OCI-LY7 (cell line): Measurements from ENCODE around the gene SRXN1. TPM values are rescaled to one million over a fixed set of nuclear protein-coding genes. Genes with fewer than 3 reads are reported as not detected.

Experiments
- BruUV-seq: library from RNA; stranded (reverse); fragments of 400-500 nt; replicated peaks from 2 replicates; lab custom pipeline; 2021; lab: Mats Ljungman, UMichigan
- CTCF ChIA-PET: fragments of 300-600 bp; sonication (Branson Sonifier 250); formaldehyde crosslinking; loops from one replicate; lab custom pipeline; 2022; ENCODE audit warnings: antibody characterized with exemption; ENCODE audit not compliant: unreplicated experiment; lab: Charles Lee
- POLR2A ChIA-PET: fragments of 300-600 bp; sonication (Branson Sonifier 250); formaldehyde crosslinking; loops from one replicate; lab custom pipeline; 2022; ENCODE audit warnings: antibody characterized with exemption; lab: Charles Lee
- DNase-seq: peaks from one replicate; pipeline ENCODE4 v3.0.0-alpha.2; 2015; ENCODE audit warnings: low spot score
- H2AFZ ChIP-seq: fragments of 200-600 bp; sonication (generic), shearing (Covaris generic); 2 replicates; pipeline ENCODE4 v1.6.1; 2014; ENCODE audit warnings: mild to moderate bottlenecking, antibody characterized with exemption, low read length, moderate library complexity
- H3K27ac ChIP-seq: fragments of 200-600 bp; sonication (generic); 2 replicates; pipeline ENCODE4 v1.5.1; 2014; ENCODE audit warnings: mixed run types, low read depth, mild to moderate bottlenecking, moderate library complexity, low read length, inconsistent platforms; ENCODE audit not compliant: poor library complexity, severe bottlenecking
- H3K36me3 ChIP-seq: fragments of 200-600 bp; sonication (generic); 2 replicates; pipeline ENCODE4 v1.6.1; 2014; ENCODE audit warnings: mild to moderate bottlenecking, antibody characterized with exemption, low read length, moderate library complexity, mixed read lengths; ENCODE audit not compliant: insufficient read depth
- H3K4me1 ChIP-seq: fragments of 200-600 bp; sonication (generic); 2 replicates; pipeline ENCODE4 v1.5.1; 2014; ENCODE audit warnings: mild to moderate bottlenecking, low read length; ENCODE audit not compliant: insufficient read depth, poor library complexity, severe bottlenecking
- H3K4me2 ChIP-seq: fragments of 200-600 bp; sonication (generic); 2 replicates; pipeline ENCODE4 v1.6.1; 2014; ENCODE audit warnings: mild to moderate bottlenecking, low read length
- H3K4me3 ChIP-seq: fragments of 200-600 bp; sonication (generic); 2 replicates; pipeline ENCODE4 v1.5.1; 2014; ENCODE audit warnings: mild to moderate bottlenecking, low read depth, low read length; ENCODE audit not compliant: poor library complexity, severe bottlenecking
- H3K79me2 ChIP-seq: fragments of 200-600 bp; sonication (generic); 2 replicates; pipeline ENCODE4 v1.6.1; 2016; ENCODE audit warnings: low read depth, mild to moderate bottlenecking, low read length, moderate library complexity, mixed read lengths; ENCODE audit not compliant: insufficient read depth
- H3K9me2 ChIP-seq: fragments of 200-600 bp; sonication (generic); 2 replicates; pipeline ENCODE4 v1.6.1; 2016; ENCODE audit warnings: mild to moderate bottlenecking, low read length, mixed read lengths; ENCODE audit not compliant: insufficient read depth
- H3K9me3 ChIP-seq: fragments of 200-600 bp; sonication (generic); 2 replicates; pipeline ENCODE4 v1.6.1; 2014; ENCODE audit warnings: mild to moderate bottlenecking, mixed run types, low read length, mixed read lengths
- H4K20me1 ChIP-seq: fragments of 200-600 bp; sonication (generic); 2 replicates; pipeline ENCODE4 v1.6.1; 2014; ENCODE audit warnings: mild to moderate bottlenecking, antibody characterized with exemption, low read length, moderate library complexity, mixed read lengths; ENCODE audit not compliant: insufficient read depth
- EZH2phosphoT487 ChIP-seq: fragments of 200-600 bp; sonication (generic); IDR thresholded peaks from 2 replicates; pipeline ENCODE4 v1.6.1; 2018; ENCODE audit warnings: low read depth, borderline replicate concordance, mild to moderate bottlenecking, mixed run types, antibody characterized with exemption, low read length, moderate library complexity, mixed read lengths
- intact Hi-C: fragments of 100-400 bp; cut with micrococcal nuclease; formaldehyde crosslinking; loops from one replicate; pipeline ENCODE4 v1.10.0; 2022; ENCODE audit not compliant: unreplicated experiment
- total RNA-seq, 2 experiments: library from RNA; depleted of rRNA in 1 of 2; stranded (reverse); fragments of >200 nt in 1 of 2; shearing (Covaris generic) in 1 of 2; gene quantifications; 2 replicates each; pipeline ENCODE4 v1.2.3, GENCODE V29; 2014 to 2022
- TF ChIP-seq, protein P1 (sequence below): fragments of 200-600 bp; sonication (generic); conservative IDR thresholded peaks from 2 replicates; pipeline ENCODE4 v1.5.1; 2014; ENCODE audit warnings: mild to moderate bottlenecking, antibody characterized with exemption, low read length, moderate library complexity, mixed read lengths

SRXN1 gene
- total RNA-seq, 2 experiments from 2014 or later = 18.6 to 19.8 TPM

DNA sequence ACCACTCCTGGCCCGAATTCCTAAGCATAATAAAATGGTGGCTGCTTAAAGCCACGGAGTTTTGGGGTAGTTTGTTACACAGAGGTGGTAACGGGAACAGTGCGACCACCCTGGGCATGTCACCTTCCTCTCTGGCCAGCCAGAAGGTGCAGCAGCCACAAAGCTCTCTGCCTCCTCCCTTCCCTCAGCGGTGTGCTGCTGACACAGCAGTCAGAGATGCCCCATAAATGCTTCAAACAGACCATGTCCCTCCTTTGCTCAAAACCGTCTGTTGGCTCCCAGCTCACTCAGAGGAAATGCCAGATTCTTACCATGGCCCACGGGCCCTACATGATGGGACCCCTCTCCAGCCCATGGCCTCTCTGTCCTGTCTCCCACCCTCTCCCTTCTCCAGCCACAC is 30.8 kb downstream of the SRXN1 start:
- Histone ChIP-seq H3K4me2 (no peak overlapping the region), H3K9me2 (no peaks in the 10 kb centered on the region), H3K4me3 (no peak overlapping the region), H3K4me1 (no peaks in the 10 kb centered on the region), H2AFZ (no peak overlapping the region), H3K27ac (no peak overlapping the region), H3K36me3 (no peaks in the 10 kb centered on the region), H3K9me3 (no peaks in the 10 kb centered on the region), H3K79me2 (no peaks in the 10 kb centered on the region), H4K20me1 (no peaks in the 10 kb centered on the region)
- no TSS peak for BruUV-seq
- TF ChIP-seq, protein P1, sequence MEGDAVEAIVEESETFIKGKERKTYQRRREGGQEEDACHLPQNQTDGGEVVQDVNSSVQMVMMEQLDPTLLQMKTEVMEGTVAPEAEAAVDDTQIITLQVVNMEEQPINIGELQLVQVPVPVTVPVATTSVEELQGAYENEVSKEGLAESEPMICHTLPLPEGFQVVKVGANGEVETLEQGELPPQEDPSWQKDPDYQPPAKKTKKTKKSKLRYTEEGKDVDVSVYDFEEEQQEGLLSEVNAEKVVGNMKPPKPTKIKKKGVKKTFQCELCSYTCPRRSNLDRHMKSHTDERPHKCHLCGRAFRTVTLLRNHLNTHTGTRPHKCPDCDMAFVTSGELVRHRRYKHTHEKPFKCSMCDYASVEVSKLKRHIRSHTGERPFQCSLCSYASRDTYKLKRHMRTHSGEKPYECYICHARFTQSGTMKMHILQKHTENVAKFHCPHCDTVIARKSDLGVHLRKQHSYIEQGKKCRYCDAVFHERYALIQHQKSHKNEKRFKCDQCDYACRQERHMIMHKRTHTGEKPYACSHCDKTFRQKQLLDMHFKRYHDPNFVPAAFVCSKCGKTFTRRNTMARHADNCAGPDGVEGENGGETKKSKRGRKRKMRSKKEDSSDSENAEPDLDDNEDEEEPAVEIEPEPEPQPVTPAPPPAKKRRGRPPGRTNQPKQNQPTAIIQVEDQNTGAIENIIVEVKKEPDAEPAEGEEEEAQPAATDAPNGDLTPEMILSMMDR = no peak
- CTCF ChIA-PET = no interaction called here
- POLR2A ChIA-PET = interaction anchor here (0.7 kb wide), 1 partner anchor 18 kb away, joined by 3 read pairs; no protein-coding TSS in a partner anchor
- no peak for DNase-seq
- intact Hi-C loops = no loop called here

DNA sequence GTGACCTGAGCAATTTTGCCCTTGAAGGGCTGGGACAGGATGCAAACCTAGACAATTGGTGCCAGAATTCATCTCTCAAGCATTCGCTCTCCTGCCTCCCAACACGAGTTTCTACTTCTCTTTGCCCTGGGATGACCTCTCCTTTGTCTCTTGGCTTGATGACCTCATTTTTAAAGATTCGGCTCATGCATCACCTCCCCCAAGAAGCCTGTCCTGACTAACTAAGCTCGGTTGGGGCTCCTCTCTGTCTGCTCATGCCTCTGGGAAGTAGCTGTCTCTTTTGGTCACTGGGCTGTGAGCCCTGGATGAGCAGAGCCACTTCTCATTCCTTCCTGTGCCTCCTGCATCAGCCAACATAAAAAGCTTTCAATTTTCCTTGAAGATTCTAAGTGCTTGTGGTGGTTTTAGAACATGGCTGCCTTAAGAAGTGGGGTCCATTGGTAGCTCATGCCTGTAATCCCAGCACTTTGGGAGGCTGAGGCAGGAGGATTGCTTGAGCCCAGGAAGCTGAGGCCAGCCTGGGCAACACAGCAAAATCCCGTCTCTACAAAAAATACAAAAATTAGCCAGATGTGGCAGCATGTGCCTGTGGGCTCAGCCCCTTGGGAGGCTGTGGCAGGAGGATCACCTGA is 31.8 kb downstream of the SRXN1 start:
- intact Hi-C loops = no loop called here
- TF ChIP-seq EZH2phosphoT487 = no peak
- TF ChIP-seq, protein P1 = no peak
- H3K4me1 ChIP-seq = no peaks in the 10 kb centered on the region
- no peaks in the 10 kb centered on the region for H3K9me2 ChIP-seq
- no peak overlapping the region for H3K4me3 ChIP-seq
- no peak overlapping the region for H2AFZ ChIP-seq
- CTCF ChIA-PET = no interaction called here
- H3K36me3 ChIP-seq = no peaks in the 10 kb centered on the region
- DNase-seq = no peak
- POLR2A ChIA-PET = interaction anchor here (1.2 kb wide), 1 partner anchor 8 kb away, joined by 3 read pairs; no protein-coding TSS in a partner anchor
- H4K20me1 ChIP-seq = no peaks in the 10 kb centered on the region
- H3K4me2 ChIP-seq = no peak overlapping the region
- H3K27ac ChIP-seq = no peak overlapping the region
- H3K79me2 ChIP-seq = no peaks in the 10 kb centered on the region
- no peaks in the 10 kb centered on the region for H3K9me3 ChIP-seq
- no TSS peak for BruUV-seq

DNA sequence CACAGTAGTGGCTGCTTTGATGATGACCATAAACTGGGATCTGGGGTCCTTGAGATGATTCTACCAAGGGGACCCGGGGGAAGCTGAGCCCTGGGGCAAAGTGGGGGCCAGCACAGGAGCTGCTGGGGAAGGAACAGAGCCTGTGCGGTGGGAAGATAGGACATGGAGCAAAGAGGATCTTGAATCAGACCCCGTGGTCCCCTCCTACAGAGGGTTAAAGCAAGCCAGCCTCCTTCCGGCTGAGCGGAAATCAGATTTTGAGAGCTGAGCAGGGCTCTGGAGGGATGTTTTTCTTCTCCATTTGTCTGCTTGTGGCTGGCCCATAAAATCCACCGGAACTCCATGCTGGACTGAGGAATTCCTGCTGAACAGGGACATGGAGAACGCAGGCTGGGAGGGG is 32.8 kb downstream of the SRXN1 start:
- CTCF ChIA-PET = no interaction called here

More for the DNA sequence above, 32.8 kb downstream of the SRXN1 start:
- Histone ChIP-seq H3K4me2 (no peak overlapping the region), H3K9me3 (no peaks in the 10 kb centered on the region), H3K36me3 (no peaks in the 10 kb centered on the region), H3K79me2 (no peaks in the 10 kb centered on the region), H3K9me2 (no peaks in the 10 kb centered on the region), H3K4me1 (peaks cover 6% of the 10 kb centered on the region), H3K4me3 (no peak overlapping the region), H2AFZ (no peak overlapping the region), H3K27ac (no peak overlapping the region), H4K20me1 (no peaks in the 10 kb centered on the region)
- no TSS peak for BruUV-seq
- intact Hi-C loops = no loop called here
- DNase-seq = no peak
- POLR2A ChIA-PET = no interaction called here
- TF ChIP-seq, protein P1 = no peak
- TF ChIP-seq EZH2phosphoT487 = no peak
